HepG2 (cell line): ENCODE measurements around the gene EIF1. TPM values are rescaled to one million over a fixed set of nuclear protein-coding genes. Genes with fewer than 3 reads are reported as not detected.

Experiments used
- ATAC-seq: fragments of 200-7000 bp; cut with Tn5 transposase; 3 replicates; pipeline ENCODE4 v1.9.1; 2020; ENCODE audit warnings: mild to moderate bottlenecking, moderate library complexity
- BruUV-seq: library from RNA; stranded (reverse); fragments of 400-500 nt; replicated peaks from 2 replicates; lab custom pipeline; 2021; lab: Mats Ljungman, UMichigan
- CTCF ChIA-PET: fragments of 300-600 bp; formaldehyde crosslinking; extraction: SDS; loops from one replicate; lab custom pipeline; 2021; ENCODE audit warnings: low total read pairs, inconsistent platforms, low intra/inter-chr PET ratio; lab: Yijun Ruan, JAX
- POLR2A ChIA-PET: fragments of 350-600 bp; sonication (Branson Sonifier 250); formaldehyde crosslinking; loops from one replicate; lab custom pipeline; 2020; ENCODE audit warnings: antibody characterized with exemption, inconsistent platforms; lab: Yijun Ruan, JAX
- DNase-seq: peaks from one replicate; pipeline ENCODE4 v3.0.0-alpha.2; 2015; ENCODE audit warnings: low spot score
- FAIRE-seq: peaks from 3 replicates; lab custom pipeline; 2011; peaks lifted over from hg19 to GRCh38; lab: Jason Lieb, UNC
- H2AFZ ChIP-seq: one replicate; pipeline ENCODE4 v1.6.1; 2011; ENCODE audit warnings: low read length, inconsistent platforms
- H3K27ac ChIP-seq: fragments of 300-600 bp; 3 replicates; pipeline ENCODE4 v1.8.0; 2011; ENCODE audit warnings: mixed run types, mild to moderate bottlenecking, mixed read lengths, low read length, inconsistent platforms; ENCODE audit not compliant: insufficient read depth; ENCODE audit errors: extremely low read length
- H3K27me3 ChIP-seq, 2 experiments: fragments of 200-600 bp in 1 of 2; 2 replicates in 1 of 2; 3 replicates in 1 of 2; pipeline versions ENCODE4 v1.6.0 to v1.8.0; 2011; ENCODE audit warnings: low read length in 2 of 2, mild to moderate bottlenecking in 2 of 2, moderate library complexity in 2 of 2, inconsistent platforms in 1 of 2; ENCODE audit not compliant: insufficient read depth in 2 of 2, control insufficient read depth in 1 of 2
- H3K36me3 ChIP-seq, 2 experiments: fragments of 200-600 bp in 1 of 2; replicated peaks in 1 of 2; 2 replicates in 1 of 2; 3 replicates in 1 of 2; pipeline versions ENCODE4 v1.5.1 to v1.8.0; 2011; ENCODE audit warnings: low read length in 2 of 2, inconsistent platforms in 1 of 2; ENCODE audit not compliant: insufficient read depth in 2 of 2, control insufficient read depth in 1 of 2
- H3K4me1 ChIP-seq: 2 replicates; pipeline ENCODE4 v1.5.1; 2012; ENCODE audit warnings: low read length, inconsistent platforms; ENCODE audit not compliant: insufficient read depth
- H3K4me2 ChIP-seq: 2 replicates; pipeline ENCODE4 v1.6.0; 2011; ENCODE audit warnings: low read depth, low read length, inconsistent platforms
- H3K4me3 ChIP-seq, 3 experiments: fragments of 200-600 bp in 1 of 3; sonication (generic), shearing (Covaris generic) in 1 of 3; replicated peaks in 1 of 3; 2 replicates each; pipeline ENCODE4 v1.5.1; 2011 to 2016; ENCODE audit warnings: low read length in 3 of 3, inconsistent platforms in 2 of 3, low read depth in 2 of 3, mild to moderate bottlenecking in 2 of 3, control low read depth in 1 of 3, mixed read lengths in 1 of 3; ENCODE audit not compliant: insufficient read depth in 1 of 3
- H3K79me2 ChIP-seq: one replicate; pipeline ENCODE4 v1.6.1; 2011; ENCODE audit warnings: low read length, inconsistent platforms; ENCODE audit not compliant: insufficient read depth
- H3K9ac ChIP-seq: 2 replicates; pipeline ENCODE4 v1.6.0; 2011; ENCODE audit warnings: mild to moderate bottlenecking, low read depth, low read length, inconsistent platforms; ENCODE audit not compliant: insufficient read depth
- H3K9me3 ChIP-seq: 2 replicates; pipeline ENCODE4 v1.5.1; 2012; ENCODE audit warnings: mild to moderate bottlenecking, low read length
- H4K20me1 ChIP-seq: 2 replicates; pipeline ENCODE4 v1.6.0; 2011; ENCODE audit warnings: inconsistent platforms, mild to moderate bottlenecking, low read length, moderate library complexity; ENCODE audit not compliant: insufficient read depth
- ATM ChIP-seq: fragments of 450-650 bp; IDR thresholded peaks from 2 replicates; pipeline ENCODE4 v1.7.1; 2017; ENCODE audit warnings: mild to moderate bottlenecking, borderline replicate concordance
- FOXC1 ChIP-seq: sonication (generic); formaldehyde crosslinking; IDR thresholded peaks from 2 replicates; pipeline ENCODE4 v1.8.0; 2022; ENCODE audit warnings: mild to moderate bottlenecking, missing genetic modification reagents, borderline replicate concordance
- IRF2 ChIP-seq: IDR thresholded peaks from 2 replicates; pipeline ENCODE4 v1.6.1; 2018; ENCODE audit warnings: missing genetic modification reagents, missing compliant biosample characterization
- MYC ChIP-seq: sonication (generic); formaldehyde crosslinking; IDR thresholded peaks from 2 replicates; pipeline ENCODE4 v1.9.0; 2021; ENCODE audit warnings: missing genetic modification reagents, borderline replicate concordance
- SMC3 ChIP-seq: IDR thresholded peaks from 2 replicates; pipeline ENCODE4 v1.6.1; 2011; ENCODE audit warnings: low read length, improper control_type of control experiment
- SNAPC2 ChIP-seq: sonication (generic); formaldehyde crosslinking; IDR thresholded peaks from 2 replicates; pipeline ENCODE4 v1.8.1; 2022; ENCODE audit warnings: mild to moderate bottlenecking, missing genetic modification reagents
- ZBTB26 ChIP-seq: IDR thresholded peaks from 2 replicates; pipeline ENCODE4 v1.6.1; 2016; ENCODE audit warnings: missing compliant biosample characterization, missing genetic modification reagents, borderline replicate concordance
- ZNF264 ChIP-seq: sonication (generic); formaldehyde crosslinking; IDR thresholded peaks from 2 replicates; pipeline ENCODE4 v1.4.0; 2020; ENCODE audit warnings: missing genetic modification reagents
- ZNF619 ChIP-seq: sonication (generic); formaldehyde crosslinking; IDR thresholded peaks from 2 replicates; pipeline ENCODE4 v1.4.0; 2020; ENCODE audit warnings: mild to moderate bottlenecking, missing genetic modification reagents
- ZNF782 ChIP-seq: sonication (generic); formaldehyde crosslinking; IDR thresholded peaks from 2 replicates; pipeline ENCODE4 v1.4.0; 2020; ENCODE audit warnings: missing genetic modification reagents, mild to moderate bottlenecking, borderline replicate concordance
- WGBS: methylation state at CpG from one replicate; pipeline ENCODE4 v1.1.6; 2017; ENCODE audit warnings: low lambda C conversion rate; 5-methylcytosine and 5-hydroxymethylcytosine counted together
- in situ Hi-C: cut with HindIII; loops from 2 replicates; pipeline ENCODE4 v1.10.0; 2017; ENCODE audit warnings: low pct_unique_long_range_greater_than_20kb; ENCODE audit not compliant: extremely low pct_ligation_motif_present
- intact Hi-C: fragments of 100-400 bp; cut with micrococcal nuclease; formaldehyde crosslinking; loops from one replicate; pipeline ENCODE4 v1.10.0; 2022; ENCODE audit not compliant: unreplicated experiment
- polyA plus RNA-seq, 8 experiments: library from polyadenylated mRNA; depleted of rRNA in 3 of 8; stranded (reverse) in 7 of 8; unstranded in 1 of 8; fragments of >200 nt; fragmentation: Illumina TruSeq in 4 of 8; extraction: Trizol in 4 of 8; gene quantifications; 2 replicates each; pipeline versions ENCODE4 v1.2.1 to v1.2.3, GENCODE V29; 2011 to 2016; ENCODE audit warnings: low read depth in 4 of 8, missing spikeins in 1 of 8, mixed read lengths in 1 of 8; ENCODE audit not compliant: insufficient read depth in 1 of 8
- total RNA-seq, 5 experiments: library from RNA; depleted of rRNA; stranded (reverse); fragments of >200 nt; fragmentation: Illumina TruSeq; extraction: Trizol; gene quantifications; 2 replicates each; pipeline ENCODE4 v1.2.3, GENCODE V29; 2016; ENCODE audit warnings: low read depth in 1 of 5
- TF ChIP-seq, protein P1 (sequence below): sonication (generic); formaldehyde crosslinking; IDR thresholded peaks from 2 replicates; pipeline ENCODE4 v1.5.0; 2020; ENCODE audit warnings: mild to moderate bottlenecking, missing genetic modification reagents, borderline replicate concordance

EIF1 gene
- total and polyA plus RNA-seq, 2 of the 13 experiments (the other 11 are each of a cell fraction or from before 2014, with no cell fraction given): 147 to 517 TPM

DNA sequence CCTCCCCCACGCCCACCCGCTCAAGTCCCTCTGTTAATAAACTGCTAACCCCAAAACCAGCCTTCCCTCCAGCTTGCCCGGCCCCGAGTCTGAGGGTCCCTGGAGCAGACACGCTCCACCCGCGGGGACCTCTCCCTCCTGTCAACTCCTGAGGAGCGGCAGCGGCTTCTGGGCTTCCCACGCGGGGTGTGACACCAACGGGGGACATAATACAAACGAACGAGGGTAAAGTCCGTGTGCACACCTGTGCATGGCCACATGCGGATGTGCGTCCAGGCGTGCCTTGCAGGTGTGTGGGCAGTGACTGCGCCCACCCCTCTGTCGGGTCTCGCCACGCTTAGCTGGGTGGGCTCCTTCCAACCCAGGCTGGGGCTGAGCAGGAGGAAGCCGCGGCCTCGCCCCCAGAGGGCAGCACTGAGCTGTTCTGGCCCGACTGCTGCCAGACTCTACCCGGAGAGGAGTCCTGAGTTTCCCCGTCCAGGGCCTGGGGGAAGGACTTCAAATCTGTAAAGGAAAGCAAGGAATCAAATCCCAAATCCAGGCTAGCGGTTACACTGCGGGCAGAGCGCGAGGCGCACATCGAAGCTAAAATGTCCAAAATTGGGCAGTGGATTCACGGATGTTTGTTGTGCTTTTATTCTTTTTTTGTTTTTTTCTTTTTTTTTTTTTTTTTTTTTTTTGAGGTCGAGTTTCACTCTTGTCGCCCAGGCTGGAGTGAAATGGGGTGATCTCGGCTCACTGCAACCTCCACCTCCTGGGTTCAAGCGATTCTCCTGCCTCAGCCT lies 40.1 kb upstream of the EIF1 start:
- Histone ChIP-seq H3K4me2 (peak overlapping the region; percentile 89), H3K27me3 (peaks cover 5 to 20% of the 10 kb centered on the region in 2 experiments; a peak in 3 of 5 replicates), H3K9me3 (no peaks in the 10 kb centered on the region), H3K4me3 (peak overlapping the region; percentile 4 to 66 (median 37); a peak in 3 of 6 replicates), H3K79me2 (no peaks in the 10 kb centered on the region), H3K27ac (no peak overlapping the region), H3K36me3 (no peaks in the 10 kb centered on the region), H4K20me1 (no peaks in the 10 kb centered on the region), H2AFZ (peak overlapping the region; percentile 75), H3K9ac (peak overlapping the region; percentile 60), H3K4me1 (peaks cover 33% of the 10 kb centered on the region)
- 4% methylated on average over 37 of the region's 39 CpGs for WGBS
- ATAC-seq: peak; percentile 89
- ChIA-PET CTCF (interaction anchor here (1.0 to 11.1 kb wide), 10 partner anchors 12 to 845 kb away, joined by 3 to 242 read pairs (median 6); no protein-coding TSS in a partner anchor), POLR2A (interaction anchor here (0.9 to 1.1 kb wide), 3 partner anchors 14 to 100 kb away, joined by 4 to 7 read pairs (median 5); partner anchors contain the start of gene EIF1)
- DNase-seq: peak; percentile 75
- intact Hi-C loops: loop anchor here (1.0 to 10.0 kb wide), 5 partner anchors 14 to 846 kb away; partner anchors contain the start of gene KRT9
- no TSS peak for BruUV-seq
- FAIRE-seq: peak; percentile 90
- in situ Hi-C loops: no loop called here
- TF ChIP-seq SNAPC2 (CRISPR knock-in tag) (0 out of 2 replicates have a peak, but pooled peaks have one; percentile 5), ZNF782 (CRISPR knock-in tag) (0 out of 2 replicates have a peak, but pooled peaks have one; percentile 64), SMC3 (peak; percentile 39; the same call in 1 of the 2 replicates), ZNF619 (CRISPR knock-in tag) (peak; percentile 59; the same call in 1 of the 2 replicates), ATM (no peak), ZBTB26 (CRISPR knock-in tag) (peak; percentile 53; the same call in 1 of the 2 replicates), FOXC1 (no peak), ZNF264 (CRISPR knock-in tag) (peak; percentile 65; the same call in 1 of the 2 replicates), IRF2 (CRISPR knock-in tag) (peak; percentile 29; the same call in 1 of the 2 replicates), MYC (peak; percentile 29; the same call in 1 of the 2 replicates)
- TF ChIP-seq, protein P1, sequence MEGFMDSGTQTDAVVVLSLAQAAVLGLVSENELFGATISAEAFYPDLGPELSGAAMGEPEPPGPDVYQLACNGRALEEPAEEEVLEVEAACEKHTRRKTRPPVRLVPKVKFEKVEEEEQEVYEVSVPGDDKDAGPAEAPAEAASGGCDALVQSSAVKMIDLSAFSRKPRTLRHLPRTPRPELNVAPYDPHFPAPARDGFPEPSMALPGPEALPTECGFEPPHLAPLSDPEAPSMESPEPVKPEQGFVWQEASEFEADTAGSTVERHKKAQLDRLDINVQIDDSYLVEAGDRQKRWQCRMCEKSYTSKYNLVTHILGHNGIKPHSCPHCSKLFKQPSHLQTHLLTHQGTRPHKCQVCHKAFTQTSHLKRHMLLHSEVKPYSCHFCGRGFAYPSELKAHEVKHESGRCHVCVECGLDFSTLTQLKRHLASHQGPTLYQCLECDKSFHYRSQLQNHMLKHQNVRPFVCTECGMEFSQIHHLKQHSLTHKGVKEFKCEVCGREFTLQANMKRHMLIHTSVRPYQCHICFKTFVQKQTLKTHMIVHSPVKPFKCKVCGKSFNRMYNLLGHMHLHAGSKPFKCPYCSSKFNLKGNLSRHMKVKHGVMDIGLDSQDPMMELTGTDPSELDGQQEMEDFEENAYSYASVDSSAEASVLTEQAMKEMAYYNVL (CRISPR knock-in tag): no peak
